NK-92 (cell line): ENCODE data around the gene GGN.
A peak's percentile ranks its signal among the peaks of the same experiment; 100 is the strongest.
"Not testable (repeated sequence)": the region's sequence is repeated elsewhere in the genome, so short reads cannot be mapped to it uniquely, and the experiment has no call there.

Source experiments
- DNase-seq: peaks from one replicate; lab custom pipeline; 2025; ENCODE audit not compliant: unreplicated experiment; lab: John Stamatoyannopoulos, UW

The GGN gene

GRCh38 chr19:38362946-38363688, 24.7 kb downstream of the GGN start:
- DNase-seq, result not testable (repeated sequence)

- no peak for DNase-seq
Measured at GRCh38 chr19:38362076-38362945, 25.5 kb downstream of the GGN start.

- DNase-seq, result no peak
Measured at GRCh38 chr19:38361633-38362075, 26.2 kb downstream of the GGN start.

GRCh38 chr19:38360839-38361631, 26.8 kb downstream of the GGN start:
- no peak for DNase-seq

- DNase-seq, result no peak
Measured at GRCh38 chr19:38360351-38360750, 27.5 kb downstream of the GGN start.

GRCh38 chr19:38359242-38360021, 28.4 kb downstream of the GGN start:
- no peak for DNase-seq

GRCh38 chr19:38358071-38358470, 29.8 kb downstream of the GGN start:
- no peak for DNase-seq

GRCh38 chr19:38355728-38356725, 31.8 kb downstream of the GGN start:
- no peak for DNase-seq

GRCh38 chr19:38352611-38353010, 35.2 kb downstream of the GGN start:
- DNase-seq, result no peak

GRCh38 chr19:38351865-38352395, 35.9 kb downstream of the GGN start:
- DNase-seq, result no peak

- DNase-seq, result no peak
Measured at GRCh38 chr19:38350883-38351282, 37.0 kb downstream of the GGN start.

- DNase-seq, result no peak
Measured at GRCh38 chr19:38346837-38347236, 41.0 kb downstream of the GGN start.

GRCh38 chr19:38340927-38341326, 46.9 kb downstream of the GGN start:
- no peak for DNase-seq

- DNase-seq, result not testable (repeated sequence)
Measured at GRCh38 chr19:38339011-38339410, 48.8 kb downstream of the GGN start.

GRCh38 chr19:38337360-38337653, 50.5 kb downstream of the GGN start:
- DNase-seq, result no peak

- peak; percentile 66 for DNase-seq
Measured at GRCh38 chr19:38336638-38337359, 51.0 kb downstream of the GGN start.

- DNase-seq, result peak; percentile 74
Measured at GRCh38 chr19:38335949-38336637, 51.7 kb downstream of the GGN start.
